Right cardiac atrium (tissue), 5 donors: ENCODE data around the gene LSM14A. TPM values are rescaled to one million over a fixed set of nuclear protein-coding genes. Genes with fewer than 3 reads are reported as not detected.
"Not testable (repeated sequence)": the region's sequence is repeated elsewhere in the genome, so short reads cannot be mapped to it uniquely, and the experiment has no call there.

Experiments
- ATAC-seq, 2 donors: fragments of 200-7000 bp; cut with Tn5 transposase; one replicate each; pipeline versions ENCODE4 v1.8.0 to v1.9.1; 2020; ENCODE audit warnings: moderate library complexity in 2 of 2, mild to moderate bottlenecking in 1 of 2
- DNase-seq, 3 donors: peaks; one replicate each; pipeline ENCODE4 v3.0.0-alpha.2; 2020
- H3K27ac ChIP-seq: one replicate; pipeline ENCODE4 v1.5.1; 2013; ENCODE audit warnings: mild to moderate bottlenecking, low read length, control low read depth, moderate library complexity
- H3K27me3 ChIP-seq: one replicate; pipeline ENCODE4 v1.6.1; 2013; ENCODE audit not compliant: control insufficient read depth, insufficient read depth
- H3K4me1 ChIP-seq: one replicate; pipeline ENCODE4 v1.6.1; 2013; ENCODE audit warnings: low read length; ENCODE audit not compliant: control insufficient read depth, insufficient read depth
- H3K4me3 ChIP-seq: one replicate; pipeline ENCODE4 v1.5.1; 2013; ENCODE audit warnings: low read length, control low read depth
- H3K9me3 ChIP-seq: one replicate; pipeline ENCODE4 v1.6.1; 2013; ENCODE audit warnings: low read length; ENCODE audit not compliant: control insufficient read depth
- WGBS: extraction: QIAGEN DNeasy Blood & Tissue Kit; methylation state at CpG from one replicate; pipeline ENCODE4 v1.1.7; 2013; 5-methylcytosine and 5-hydroxymethylcytosine counted together
- intact Hi-C, 4 donors: fragments of 100-400 bp; cut with DNase I; formaldehyde crosslinking; loops; one replicate each; pipeline versions ENCODE4 v1.11.0 to v1.14.0; 2022 to 2023
- polyA plus RNA-seq: library from polyadenylated mRNA; stranded (reverse); fragments of 200-250 nt; gene quantifications from one replicate; pipeline ENCODE4 v1.2.3, GENCODE V29; 2013
- total RNA-seq, 4 donors: library from RNA; stranded (reverse); fragmentation: NEBNext Ultra II Directional; extraction: Animal tissue kit (Norgen Biotek cat#: 25700); gene quantifications; one replicate each; pipeline ENCODE4 v1.2.1, GENCODE V29; 2021
- donor health status: healthy with polysubstance abuse.
- donor health status: DM: no; HTN: yes; CAD: no.
- donor health status: DM: no; HTN: no; CAD: no.
- donor health status: DM: no; HTN: yes; CAD: no; lungs with severe emphysema.
- donor health status: DM: yes; HTN: yes; CAD: no.

Gene LSM14A
- total and polyA plus RNA-seq, 5 donors: 50.7 to 91.4 (median 78.2) TPM

GRCh38 chr19:34216745-34217219 lies 44.5 kb downstream of the LSM14A start:
- H3K4me3 ChIP-seq, H3K4me1 ChIP-seq, ATAC-seq, H3K27me3 ChIP-seq, H3K9me3 ChIP-seq, H3K27ac ChIP-seq, intact Hi-C loops, DNase-seq: not testable (repeated sequence)
- WGBS: 78% methylated on average over 14 of the region's 14 CpGs

- intact Hi-C loops: no loop called here
- WGBS: 81% methylated on average over 18 of the region's 18 CpGs
- DNase-seq (no peak), ATAC-seq (no peak)
- Histone ChIP-seq H3K27me3 (no peaks in the 10 kb centered on the region), H3K4me1 (no peaks in the 10 kb centered on the region), H3K9me3 (no peaks in the 10 kb centered on the region), H3K4me3 (no peak overlapping the region), H3K27ac (no peak overlapping the region)
Measured at GRCh38 chr19:34217952-34218817, 45.9 kb downstream of the LSM14A start.

GRCh38 chr19:34218818-34219164 lies 46.5 kb downstream of the LSM14A start:
- Histone ChIP-seq H3K9me3 (no peaks in the 10 kb centered on the region), H3K4me1 (no peaks in the 10 kb centered on the region), H3K27ac (no peak overlapping the region), H3K4me3 (no peak overlapping the region), H3K27me3 (no peaks in the 10 kb centered on the region)
- WGBS: 58% methylated on average over 2 of the region's 2 CpGs
- intact Hi-C loops: no loop called here
- no peak for ATAC-seq
- DNase-seq: no peak

- intact Hi-C loops: no loop called here
- no peaks in the 10 kb centered on the region for H3K9me3 ChIP-seq
- ATAC-seq: peak; percentile 55 to 57
Measured at GRCh38 chr19:34220472-34221063, 48.3 kb downstream of the LSM14A start.

GRCh38 chr19:34222386-34222785 lies 50.1 kb downstream of the LSM14A start:
- H3K4me3 ChIP-seq: no peak overlapping the region
- no peaks in the 10 kb centered on the region for H3K27me3 ChIP-seq
- 79% methylated on average over 1 of the region's 1 CpG for WGBS
- intact Hi-C loops: no loop called here
- H3K27ac ChIP-seq: no peak overlapping the region
- H3K4me1 ChIP-seq: no peaks in the 10 kb centered on the region
- no peak for ATAC-seq
- no peaks in the 10 kb centered on the region for H3K9me3 ChIP-seq
- no peak for DNase-seq

More at GRCh38 chr19:34220472-34221063, 48.3 kb downstream of the LSM14A start:
- WGBS: 67% methylated on average over 4 of the region's 4 CpGs
- DNase-seq: peak in 2 of 3 donors; percentile 55 to 71
- Histone ChIP-seq H3K27me3 (no peaks in the 10 kb centered on the region), H3K27ac (no peak overlapping the region), H3K4me1 (no peaks in the 10 kb centered on the region), H3K4me3 (no peak overlapping the region)

- intact Hi-C loops: no loop called here
- H3K4me3 ChIP-seq: no peak overlapping the region
- ATAC-seq: no peak
- H3K27me3 ChIP-seq: no peaks in the 10 kb centered on the region
- DNase-seq: no peak
- H3K9me3 ChIP-seq: no peaks in the 10 kb centered on the region
- WGBS: 88% methylated on average over 2 of the region's 2 CpGs
- no peak overlapping the region for H3K27ac ChIP-seq
- no peaks in the 10 kb centered on the region for H3K4me1 ChIP-seq
Measured at GRCh38 chr19:34224996-34225658, 52.8 kb downstream of the LSM14A start.

GRCh38 chr19:34225659-34226015 lies 53.3 kb downstream of the LSM14A start:
- DNase-seq (no peak), ATAC-seq (no peak)
- H3K27me3 ChIP-seq: no peaks in the 10 kb centered on the region
- no peak overlapping the region for H3K4me3 ChIP-seq
- H3K4me1 ChIP-seq: no peaks in the 10 kb centered on the region
- intact Hi-C loops: no loop called here
- no peaks in the 10 kb centered on the region for H3K9me3 ChIP-seq
- no peak overlapping the region for H3K27ac ChIP-seq

GRCh38 chr19:34226036-34226435 lies 53.7 kb downstream of the LSM14A start:
- 99% methylated on average over 2 of the region's 2 CpGs for WGBS
- Histone ChIP-seq H3K27ac (no peak overlapping the region), H3K4me1 (no peaks in the 10 kb centered on the region), H3K9me3 (no peaks in the 10 kb centered on the region), H3K4me3 (no peak overlapping the region), H3K27me3 (no peaks in the 10 kb centered on the region)
- DNase-seq: no peak
- ATAC-seq: no peak
- intact Hi-C loops: no loop called here

- intact Hi-C loops: no loop called here
- 55% methylated on average over 1 of the region's 1 CpG for WGBS
- H3K27ac ChIP-seq: no peak overlapping the region
Measured at GRCh38 chr19:34228347-34228746, 56.0 kb downstream of the LSM14A start.

GRCh38 chr19:34228762-34229161 lies 56.5 kb downstream of the LSM14A start:
- Histone ChIP-seq H3K9me3 (no peaks in the 10 kb centered on the region), H3K4me3 (no peak overlapping the region), H3K4me1 (peaks cover 6% of the 10 kb centered on the region), H3K27me3 (no peaks in the 10 kb centered on the region), H3K27ac (no peak overlapping the region)
- DNase-seq (no peak), ATAC-seq (no peak)
- WGBS: 93% methylated on average over 3 of the region's 3 CpGs
- intact Hi-C loops: no loop called here

More at GRCh38 chr19:34228347-34228746, 56.0 kb downstream of the LSM14A start:
- Histone ChIP-seq H3K27me3 (no peaks in the 10 kb centered on the region), H3K4me3 (no peak overlapping the region), H3K4me1 (peaks cover 6% of the 10 kb centered on the region), H3K9me3 (no peaks in the 10 kb centered on the region)
- DNase-seq: no peak
- ATAC-seq: no peak

- DNase-seq: no peak
- intact Hi-C loops: no loop called here
- 91% methylated on average over 4 of the region's 4 CpGs for WGBS
- Histone ChIP-seq H3K4me3 (no peak overlapping the region), H3K9me3 (no peaks in the 10 kb centered on the region), H3K27ac (no peak overlapping the region), H3K27me3 (no peaks in the 10 kb centered on the region), H3K4me1 (peaks cover 6% of the 10 kb centered on the region)
- no peak for ATAC-seq
Measured at GRCh38 chr19:34229721-34230120, 57.4 kb downstream of the LSM14A start.
